Loucy (cell line): ENCODE measurements around the gene VPS18.

ENCODE experiments used
- H2AFZ ChIP-seq: fragments of 200-600 bp; sonication (generic); 2 replicates; pipeline ENCODE4 v1.6.0; 2016; ENCODE audit warnings: antibody characterized with exemption, mild to moderate bottlenecking, low read length, moderate library complexity
- H3F3A ChIP-seq: fragments of 200-600 bp; 2 replicates; pipeline ENCODE4 v1.6.0; 2016; ENCODE audit warnings: antibody characterized with exemption, low read depth, mild to moderate bottlenecking
- H3K27me3 ChIP-seq: fragments of 200-600 bp; sonication (generic); 2 replicates; pipeline ENCODE4 v1.6.1; 2014; ENCODE audit warnings: low read length, mild to moderate bottlenecking; ENCODE audit not compliant: insufficient read depth, poor library complexity, severe bottlenecking
- H3K36me3 ChIP-seq: fragments of 200-600 bp; sonication (generic); 2 replicates; pipeline ENCODE4 v1.6.1; 2016; ENCODE audit warnings: low read length; ENCODE audit not compliant: insufficient read depth
- H3K4me1 ChIP-seq: fragments of 200-600 bp; sonication (generic); 2 replicates; pipeline ENCODE4 v1.5.1; 2014; ENCODE audit warnings: low read length, mild to moderate bottlenecking; ENCODE audit not compliant: insufficient read depth, poor library complexity, severe bottlenecking
- H3K4me2 ChIP-seq: fragments of 200-600 bp; sonication (generic); 2 replicates; pipeline ENCODE4 v1.6.0; 2014; ENCODE audit warnings: antibody characterized with exemption, low read length, low read depth, mild to moderate bottlenecking; ENCODE audit not compliant: poor library complexity, severe bottlenecking
- H3K4me3 ChIP-seq: fragments of 200-600 bp; sonication (generic); 2 replicates; pipeline ENCODE4 v1.5.1; 2014; ENCODE audit warnings: low read length, mild to moderate bottlenecking, mixed read lengths; ENCODE audit not compliant: poor library complexity, severe bottlenecking
- H3K79me2 ChIP-seq: fragments of 200-600 bp; sonication (generic); 2 replicates; pipeline ENCODE4 v1.6.1; 2014; ENCODE audit warnings: low read length; ENCODE audit not compliant: insufficient read depth
- H3K9ac ChIP-seq: fragments of 200-600 bp; sonication (generic); 2 replicates; pipeline ENCODE4 v1.6.0; 2014; ENCODE audit warnings: mild to moderate bottlenecking, low read depth, low read length, moderate library complexity; ENCODE audit not compliant: poor library complexity, severe bottlenecking
- H3K9me2 ChIP-seq: fragments of 200-600 bp; sonication (generic); replicated peaks from 2 replicates; pipeline ENCODE4 v1.6.1; 2016; ENCODE audit warnings: low read depth, low read length, mixed read lengths
- H3K9me3 ChIP-seq: fragments of 200-600 bp; sonication (generic); 2 replicates; pipeline ENCODE4 v1.6.1; 2014; ENCODE audit warnings: mild to moderate bottlenecking, antibody characterized with exemption, low read length, low read depth; ENCODE audit not compliant: insufficient read depth
- H4K20me1 ChIP-seq: fragments of 200-600 bp; sonication (generic); 2 replicates; pipeline ENCODE4 v1.6.0; 2014; ENCODE audit warnings: antibody characterized with exemption, low read length, mild to moderate bottlenecking; ENCODE audit not compliant: insufficient read depth, poor library complexity, severe bottlenecking
- EZH2phosphoT487 ChIP-seq: fragments of 200-600 bp; IDR thresholded peaks from 2 replicates; pipeline ENCODE4 v1.6.1; 2018; ENCODE audit warnings: antibody characterized with exemption, mild to moderate bottlenecking, moderate library complexity, borderline replicate concordance
- TF ChIP-seq, protein P1 (sequence below): fragments of 200-600 bp; sonication (generic); conservative IDR thresholded peaks from 2 replicates; pipeline ENCODE4 v1.5.1; 2014; ENCODE audit warnings: mild to moderate bottlenecking, antibody characterized with exemption, low read length

Gene VPS18

DNA sequence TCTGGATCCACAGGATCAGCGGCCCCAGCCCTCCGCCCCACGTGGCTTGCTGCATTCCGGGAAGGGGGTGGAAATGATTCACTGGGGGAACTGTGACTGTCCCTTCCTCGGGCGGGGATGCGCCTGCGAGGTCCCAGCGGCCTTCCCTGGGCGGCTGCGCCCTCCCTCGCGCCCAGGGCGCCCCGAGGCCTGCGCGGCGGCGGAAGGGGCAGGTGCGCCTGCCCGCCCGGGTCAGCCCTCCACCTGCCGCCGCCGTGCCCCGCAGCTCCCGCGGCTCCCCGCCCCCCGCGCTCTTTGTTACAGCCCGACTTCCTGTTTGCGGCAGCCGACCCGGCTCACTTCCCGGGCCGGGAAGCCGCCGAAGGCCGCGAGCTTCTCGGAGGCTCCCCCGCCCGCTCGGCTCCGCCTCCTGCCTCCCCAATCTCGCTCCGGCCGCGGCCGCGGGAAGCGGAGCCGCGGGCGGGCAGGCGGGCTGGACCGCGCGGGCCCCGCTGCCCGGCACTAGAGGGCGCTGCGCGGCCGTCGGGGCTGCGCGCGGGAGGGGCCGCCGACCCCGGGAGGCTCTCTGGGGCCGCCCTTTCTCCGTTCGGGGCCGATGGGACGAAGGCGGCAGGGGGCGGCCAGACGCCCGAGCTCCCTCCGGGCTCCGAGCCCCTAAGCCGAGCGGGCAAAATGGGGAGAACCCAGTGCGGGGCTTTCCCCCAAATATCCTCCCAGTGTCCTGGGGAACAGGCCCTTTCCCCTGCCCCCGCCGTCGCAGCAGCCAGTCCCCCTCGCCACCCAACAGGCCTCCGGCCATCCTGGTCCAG lies 47.5 kb downstream of the VPS18 start:
- no peaks in the 10 kb centered on the region for H3K9me2 ChIP-seq
- peak overlapping the region; percentile 97 for H2AFZ ChIP-seq
- no peaks in the 10 kb centered on the region for H3K79me2 ChIP-seq
- peaks cover 10% of the 10 kb centered on the region; the same call in 1 of the 2 replicates for H3F3A ChIP-seq
- H3K9ac ChIP-seq: peak overlapping the region; percentile 72
- H3K4me2 ChIP-seq: peak overlapping the region; percentile 92
- TF ChIP-seq, protein P1, sequence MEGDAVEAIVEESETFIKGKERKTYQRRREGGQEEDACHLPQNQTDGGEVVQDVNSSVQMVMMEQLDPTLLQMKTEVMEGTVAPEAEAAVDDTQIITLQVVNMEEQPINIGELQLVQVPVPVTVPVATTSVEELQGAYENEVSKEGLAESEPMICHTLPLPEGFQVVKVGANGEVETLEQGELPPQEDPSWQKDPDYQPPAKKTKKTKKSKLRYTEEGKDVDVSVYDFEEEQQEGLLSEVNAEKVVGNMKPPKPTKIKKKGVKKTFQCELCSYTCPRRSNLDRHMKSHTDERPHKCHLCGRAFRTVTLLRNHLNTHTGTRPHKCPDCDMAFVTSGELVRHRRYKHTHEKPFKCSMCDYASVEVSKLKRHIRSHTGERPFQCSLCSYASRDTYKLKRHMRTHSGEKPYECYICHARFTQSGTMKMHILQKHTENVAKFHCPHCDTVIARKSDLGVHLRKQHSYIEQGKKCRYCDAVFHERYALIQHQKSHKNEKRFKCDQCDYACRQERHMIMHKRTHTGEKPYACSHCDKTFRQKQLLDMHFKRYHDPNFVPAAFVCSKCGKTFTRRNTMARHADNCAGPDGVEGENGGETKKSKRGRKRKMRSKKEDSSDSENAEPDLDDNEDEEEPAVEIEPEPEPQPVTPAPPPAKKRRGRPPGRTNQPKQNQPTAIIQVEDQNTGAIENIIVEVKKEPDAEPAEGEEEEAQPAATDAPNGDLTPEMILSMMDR: no peak; the same call in 1 of the 2 replicates
- no peak for TF ChIP-seq EZH2phosphoT487
- peaks cover 22% of the 10 kb centered on the region for H3K4me1 ChIP-seq
- peak overlapping the region; percentile 74 for H3K4me3 ChIP-seq
- no peaks in the 10 kb centered on the region for H3K36me3 ChIP-seq
- H4K20me1 ChIP-seq: no peaks in the 10 kb centered on the region
- no peaks in the 10 kb centered on the region for H3K27me3 ChIP-seq
- H3K9me3 ChIP-seq: no peaks in the 10 kb centered on the region

DNA sequence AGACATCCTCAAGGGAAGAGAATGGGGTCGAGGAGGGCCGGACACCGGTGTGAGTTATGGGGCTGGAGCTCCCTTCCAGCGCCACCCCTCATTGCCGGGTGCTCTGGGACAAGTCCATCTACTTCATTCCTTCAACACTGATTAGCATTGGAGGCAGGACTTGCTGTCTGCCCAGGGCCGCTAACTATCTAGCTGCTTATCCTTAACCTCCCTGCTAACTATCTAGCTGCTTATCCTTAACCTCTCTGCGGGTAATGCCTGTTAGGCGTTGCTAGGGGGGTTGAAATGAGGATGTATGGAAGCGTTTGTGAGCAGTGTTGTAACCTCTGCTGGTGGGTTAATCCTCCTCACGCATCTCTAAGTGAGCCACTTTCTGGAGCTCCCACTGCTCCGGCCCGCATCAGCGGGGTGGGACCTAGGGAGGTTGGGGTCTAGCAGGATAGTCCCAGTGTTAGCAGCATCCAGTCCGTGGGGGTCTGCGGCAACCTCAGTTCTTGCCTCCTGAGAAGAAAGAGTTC lies 48.1 kb downstream of the VPS18 start:
- Histone ChIP-seq H3K9me2 (no peaks in the 10 kb centered on the region), H3K9ac (peak overlapping the region; percentile 72), H3K4me3 (peak overlapping the region; percentile 74), H3K27me3 (no peaks in the 10 kb centered on the region), H3K4me2 (peak overlapping the region; percentile 92), H3K79me2 (no peaks in the 10 kb centered on the region), H4K20me1 (no peaks in the 10 kb centered on the region), H3K4me1 (peaks cover 22% of the 10 kb centered on the region), H2AFZ (peak overlapping the region; percentile 97), H3F3A (peaks cover 10% of the 10 kb centered on the region; the same call in 1 of the 2 replicates), H3K36me3 (no peaks in the 10 kb centered on the region), H3K9me3 (no peaks in the 10 kb centered on the region)
- TF ChIP-seq, protein P1: no peak
- TF ChIP-seq EZH2phosphoT487: no peak

DNA sequence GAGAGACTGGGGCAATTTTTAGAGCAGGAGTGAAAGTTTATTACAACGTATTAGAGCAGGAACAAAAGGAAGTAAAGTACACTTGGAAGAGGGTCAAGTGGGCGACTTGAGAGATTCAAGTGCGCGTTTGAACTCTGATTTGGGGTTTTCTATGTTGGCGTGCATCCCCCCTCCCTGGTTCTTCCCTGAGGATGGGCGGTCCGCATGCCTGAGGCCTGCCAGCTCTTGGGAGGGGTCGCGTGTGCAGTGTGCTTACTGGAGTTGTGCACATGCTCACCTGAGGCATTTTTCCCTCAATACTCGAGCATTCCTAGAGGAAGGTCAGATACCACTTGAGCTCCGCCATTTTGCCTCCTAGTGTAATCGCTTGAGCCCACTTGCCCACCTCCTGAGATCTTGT lies 48.6 kb downstream of the VPS18 start:
- Histone ChIP-seq H4K20me1 (no peaks in the 10 kb centered on the region), H3K9ac (peak overlapping the region; percentile 72), H3K4me3 (peak overlapping the region; percentile 74), H3K4me1 (peaks cover 22% of the 10 kb centered on the region), H3K27me3 (no peaks in the 10 kb centered on the region), H3K9me2 (no peaks in the 10 kb centered on the region), H3K79me2 (no peaks in the 10 kb centered on the region), H3K36me3 (no peaks in the 10 kb centered on the region), H3K4me2 (peak overlapping the region; percentile 92), H3K9me3 (no peaks in the 10 kb centered on the region), H2AFZ (peak overlapping the region; percentile 97; the same call in 1 of the 2 replicates), H3F3A (peaks cover 10% of the 10 kb centered on the region; the same call in 1 of the 2 replicates)
- TF ChIP-seq EZH2phosphoT487: no peak
- TF ChIP-seq, protein P1: no peak
